Activated CD4-positive, CD25-positive, alpha-beta regulatory T cell (primary cell): Measurements from ENCODE around the gene TSPAN5.

Source experiments
- DNase-seq, 4 experiments: peaks; one replicate each; lab custom pipeline; 2025; lab: John Stamatoyannopoulos, UW

The TSPAN5 gene

DNA sequence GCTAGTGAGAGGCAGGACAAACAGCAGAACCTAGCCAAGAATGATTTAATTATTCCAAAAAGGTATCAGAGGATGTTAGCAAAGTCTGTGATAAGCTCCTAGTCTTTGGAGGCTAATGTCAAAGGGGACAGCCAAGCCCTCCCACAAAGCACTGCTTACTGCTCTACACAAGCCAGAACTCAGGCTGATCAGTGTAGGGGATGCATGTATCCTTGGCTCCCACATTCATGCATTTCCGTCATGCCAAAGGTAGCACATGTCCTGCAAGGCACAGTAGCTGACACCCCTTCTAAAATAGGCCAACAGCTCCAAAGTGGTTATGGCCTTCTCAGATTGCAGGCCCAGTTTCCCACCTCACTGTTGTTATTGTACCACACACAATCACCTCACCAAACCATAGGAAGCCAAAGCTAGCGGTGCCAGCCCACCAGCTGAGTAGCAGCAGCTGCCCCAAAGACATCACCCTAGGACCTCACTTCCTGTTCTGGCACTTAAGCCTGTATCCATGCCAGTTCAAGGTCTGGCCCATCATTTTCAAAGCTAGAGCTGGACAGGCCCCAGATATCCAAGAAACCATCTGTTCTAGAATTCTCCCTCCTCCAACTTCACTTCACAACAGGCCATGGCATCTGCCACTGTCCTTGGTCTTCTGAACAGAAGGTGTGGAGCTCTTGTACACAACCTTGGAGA, 40.9 kb downstream of the TSPAN5 start:
- no peak for DNase-seq

DNA sequence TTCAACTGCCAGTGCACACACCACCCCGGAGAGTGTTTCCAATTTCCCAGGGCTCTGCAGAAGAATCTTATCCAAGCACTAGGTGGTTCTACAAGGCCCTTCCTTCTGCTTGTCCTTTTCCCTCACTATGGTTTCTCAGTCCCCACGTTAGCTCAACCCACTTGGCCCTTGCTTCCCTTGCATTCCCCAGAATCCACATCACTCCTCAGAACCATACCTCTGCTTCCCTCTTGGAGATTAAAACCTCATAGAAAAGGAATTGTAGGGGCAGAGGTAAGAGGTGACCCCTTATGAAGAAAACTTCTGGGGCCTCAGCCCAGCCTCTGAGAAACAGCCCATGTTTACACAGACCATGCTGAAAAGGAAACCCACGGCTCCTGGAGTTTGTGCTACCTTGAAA, 42.4 kb downstream of the TSPAN5 start:
- DNase-seq, result no peak

DNA sequence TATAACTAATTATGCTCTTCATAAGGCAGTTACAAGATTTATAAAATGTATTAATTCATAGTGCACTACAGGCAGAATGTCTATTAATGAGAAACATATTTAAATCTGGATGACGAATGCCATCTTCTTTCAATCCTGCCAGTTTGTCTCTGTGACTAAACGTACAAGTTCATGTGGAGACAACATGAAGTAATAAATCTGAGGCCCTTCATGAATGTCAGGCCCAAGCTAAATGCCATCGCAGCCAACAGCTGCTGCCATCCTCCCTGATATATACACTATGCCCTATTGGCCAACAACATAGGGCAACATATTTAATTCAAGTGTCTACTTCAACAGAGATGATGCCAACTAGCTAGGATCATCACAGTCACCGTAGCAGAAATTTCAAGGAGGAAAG, 43.7 kb downstream of the TSPAN5 start:
- no peak for DNase-seq

DNA sequence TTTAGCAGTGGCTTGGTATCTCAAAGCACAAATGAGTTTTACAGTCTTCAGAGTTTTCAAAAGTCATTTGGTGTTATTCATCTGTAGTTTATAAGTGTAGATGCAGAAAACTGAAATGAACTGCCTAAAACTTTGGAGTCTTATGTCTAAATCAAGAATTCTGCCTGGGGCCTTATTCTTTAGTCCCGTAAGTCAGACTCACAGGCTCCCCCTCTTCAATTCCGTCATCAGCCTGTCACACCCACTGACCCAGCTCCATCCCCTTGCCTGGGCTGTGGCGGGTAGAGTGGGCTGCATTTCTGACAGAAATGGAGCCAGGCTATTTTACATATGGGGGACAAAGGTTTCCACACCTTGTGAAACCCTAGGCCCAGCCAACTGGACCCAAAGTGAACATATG, 44.3 kb downstream of the TSPAN5 start:
- no peak for DNase-seq

DNA sequence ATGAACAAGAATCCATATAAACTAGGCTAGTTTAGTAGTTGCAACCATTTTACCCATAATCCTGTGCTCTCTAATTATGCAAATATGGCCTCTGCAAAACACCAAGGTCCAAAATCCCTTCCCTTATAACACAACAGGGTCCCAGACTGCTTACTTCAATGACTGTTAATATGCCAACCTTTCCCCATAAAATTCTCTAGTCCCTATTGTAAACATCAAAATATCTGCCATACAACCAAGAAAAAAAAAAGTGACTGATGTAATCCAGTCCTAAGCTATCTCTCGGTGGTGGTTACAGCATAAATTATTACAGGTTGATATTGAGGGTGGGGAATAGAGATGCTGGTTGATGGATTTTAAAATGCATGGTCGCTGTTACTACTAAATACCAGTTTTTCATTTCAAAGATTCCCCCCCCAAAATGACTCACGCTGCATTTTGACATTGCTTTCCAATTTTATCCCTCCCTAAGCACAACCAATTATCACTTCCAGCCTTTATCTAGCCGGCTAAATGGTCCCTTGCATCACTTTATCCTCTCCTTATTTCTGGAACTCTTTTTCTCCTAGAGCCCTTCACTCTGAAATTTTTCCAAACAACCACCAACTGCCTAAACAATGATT, 44.8 kb downstream of the TSPAN5 start:
- no peak for DNase-seq

DNA sequence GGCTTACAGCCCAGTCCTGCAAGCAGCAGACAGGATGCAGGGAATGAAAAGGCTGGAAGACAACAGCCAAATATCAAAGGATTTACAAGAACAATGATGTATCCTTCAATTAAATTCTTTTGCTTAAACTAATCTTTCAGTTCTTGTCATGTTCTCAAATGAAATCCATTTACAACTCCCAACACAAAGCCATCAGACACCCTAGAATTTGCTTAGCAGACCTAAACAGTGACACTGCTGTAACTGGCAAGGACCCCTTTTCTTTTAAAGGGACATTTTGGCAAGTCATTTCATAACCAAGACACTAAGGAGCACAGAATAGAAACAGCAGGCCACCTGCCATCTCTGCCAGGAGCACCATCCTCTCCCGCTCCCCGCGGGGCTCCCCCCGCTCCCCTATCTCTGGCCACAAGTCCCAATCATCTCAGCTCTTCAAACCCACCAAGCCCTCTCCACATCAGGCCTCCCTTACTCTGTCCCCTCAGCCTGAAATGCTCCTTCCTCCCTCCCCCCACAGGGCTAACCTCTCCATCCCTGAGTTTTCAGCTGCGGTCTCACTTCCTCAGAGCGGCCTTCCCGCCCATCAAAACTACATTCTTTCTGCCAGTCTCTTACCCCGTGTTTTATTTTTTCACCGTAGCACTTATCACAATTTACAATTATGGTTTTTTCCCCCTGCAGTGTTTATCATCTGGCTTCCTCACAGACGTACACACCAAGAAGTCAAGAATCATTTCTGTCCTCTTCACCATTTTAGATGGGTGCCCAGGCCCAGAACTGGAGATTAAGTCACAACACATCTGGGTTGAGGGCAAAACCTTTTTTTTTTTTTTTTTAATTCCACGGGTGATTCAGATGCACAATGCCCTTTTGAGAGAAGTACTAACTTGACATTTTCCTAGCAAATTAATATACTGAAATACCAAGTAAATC, 45.8 kb downstream of the TSPAN5 start:
- no peak for DNase-seq

DNA sequence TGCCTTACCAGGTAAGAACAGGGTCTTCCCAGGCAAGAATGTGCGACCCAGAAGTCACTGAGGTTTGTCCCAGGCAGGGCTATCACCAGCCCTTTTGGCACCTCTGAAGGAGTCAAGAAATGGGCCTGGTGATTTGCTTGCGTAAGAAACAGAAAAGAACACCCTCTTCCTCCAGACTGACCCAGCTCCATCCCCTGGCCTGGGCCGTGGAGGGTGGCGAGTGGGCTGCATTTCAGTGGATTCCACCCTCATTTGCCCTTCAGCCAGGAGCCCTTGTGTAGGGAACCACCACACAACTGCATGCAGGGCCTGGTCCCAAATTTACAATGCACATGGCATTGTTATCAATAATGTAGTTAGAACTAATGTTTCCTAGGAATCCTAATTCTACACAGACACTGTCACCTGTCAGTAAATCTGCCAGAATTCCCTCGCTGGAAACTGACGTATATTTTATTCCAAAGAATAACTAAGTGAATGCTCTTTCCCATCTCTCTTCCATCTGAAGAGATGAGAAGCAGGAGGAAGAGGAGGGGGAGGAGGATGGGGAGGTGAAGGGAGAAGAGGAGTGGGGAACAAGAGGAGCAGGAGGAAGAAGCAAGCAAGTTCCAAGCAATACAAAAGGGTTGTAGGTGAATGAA, 46.6 kb downstream of the TSPAN5 start:
- DNase-seq, result no peak

DNA sequence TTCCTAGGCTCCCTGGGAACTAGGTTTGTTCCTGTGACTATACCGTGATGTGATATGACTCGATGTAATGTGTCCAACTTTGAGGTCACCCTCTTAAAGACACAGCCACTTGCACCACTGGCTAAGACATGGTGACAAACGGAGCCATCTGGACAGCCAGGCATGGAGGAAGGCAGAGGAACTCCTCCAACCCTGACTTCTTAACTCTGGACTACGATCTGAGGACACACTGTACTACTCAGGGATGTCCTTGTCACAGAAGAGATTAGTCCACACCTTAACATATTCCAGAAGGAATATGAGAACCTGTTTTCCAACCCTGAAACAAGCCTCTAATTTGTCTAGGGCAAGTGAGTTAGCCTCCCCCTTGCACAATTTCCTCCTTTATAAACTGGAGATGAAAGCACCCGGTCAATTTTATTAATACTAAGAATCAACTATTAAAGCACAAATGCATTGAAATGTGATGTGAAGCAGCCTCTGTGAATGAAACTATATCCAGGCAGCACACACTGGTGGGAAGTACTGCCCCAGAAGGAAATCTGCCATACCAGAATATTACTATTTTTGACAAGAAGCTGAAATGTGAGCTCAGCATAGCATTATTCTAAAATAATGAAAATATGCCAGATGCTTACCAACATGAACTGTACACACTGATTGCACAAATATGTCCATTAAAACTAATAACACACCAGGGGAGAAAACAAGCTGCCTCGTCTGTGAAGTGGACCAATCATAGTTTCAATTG, 47.3 kb downstream of the TSPAN5 start:
- no peak for DNase-seq

DNA sequence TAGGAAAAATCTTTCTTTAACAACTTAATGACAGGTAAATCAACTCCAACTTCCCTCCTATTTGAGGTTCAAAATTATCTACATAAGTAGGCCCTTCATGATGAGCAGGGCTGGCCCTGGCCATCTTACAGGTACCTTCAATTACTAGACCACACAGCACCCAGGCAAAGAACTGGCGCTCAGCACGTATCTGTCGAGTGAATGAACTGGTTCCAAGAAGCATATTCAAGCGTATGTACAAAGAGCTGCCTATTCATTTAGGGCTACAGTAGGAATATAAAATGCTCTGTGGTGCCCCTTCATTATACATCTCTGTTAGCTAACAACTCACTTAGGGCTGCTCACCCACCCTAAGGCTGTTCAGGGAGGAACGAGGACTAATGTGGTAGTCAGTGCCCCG, 48.0 kb downstream of the TSPAN5 start:
- DNase-seq, result no peak

DNA sequence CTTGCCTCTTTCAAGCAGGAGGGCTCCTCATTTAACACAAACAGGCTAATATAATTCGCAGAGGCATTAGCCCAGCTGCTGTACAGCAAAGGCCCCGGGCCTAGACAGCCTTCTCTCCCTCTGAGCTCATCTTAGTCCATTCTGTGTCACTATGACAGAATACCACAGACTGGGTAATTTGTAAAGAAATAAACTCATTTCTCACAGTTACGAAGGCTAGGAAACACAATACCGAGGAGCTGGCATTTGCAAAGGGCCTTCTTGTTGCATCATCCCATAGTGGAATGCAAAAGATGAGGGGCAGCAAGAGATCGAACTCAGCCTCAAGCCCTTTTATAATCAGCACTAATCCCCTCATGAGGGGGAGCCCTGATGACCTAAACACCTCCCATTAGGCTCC, 48.5 kb downstream of the TSPAN5 start:
- no peak for DNase-seq

DNA sequence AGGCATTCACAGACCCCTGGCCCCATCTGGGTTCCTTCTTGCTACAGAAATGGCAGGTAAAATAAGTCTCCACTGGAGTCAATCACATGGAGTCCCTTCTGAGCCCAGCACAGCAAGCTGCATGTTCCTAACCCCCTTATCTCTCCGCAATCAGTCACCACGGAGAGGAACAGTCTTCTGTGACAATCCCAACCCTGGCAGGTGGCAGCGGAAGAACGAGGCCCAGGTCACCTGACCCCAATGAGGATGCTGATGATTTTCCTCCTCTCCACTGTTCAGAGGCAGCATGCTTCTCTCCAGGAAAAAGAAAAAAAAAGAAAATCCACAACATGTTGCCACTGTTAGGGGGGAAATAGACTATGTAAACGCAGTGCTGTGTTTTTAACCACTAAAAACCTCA, 50.1 kb downstream of the TSPAN5 start:
- DNase-seq, result no peak

DNA sequence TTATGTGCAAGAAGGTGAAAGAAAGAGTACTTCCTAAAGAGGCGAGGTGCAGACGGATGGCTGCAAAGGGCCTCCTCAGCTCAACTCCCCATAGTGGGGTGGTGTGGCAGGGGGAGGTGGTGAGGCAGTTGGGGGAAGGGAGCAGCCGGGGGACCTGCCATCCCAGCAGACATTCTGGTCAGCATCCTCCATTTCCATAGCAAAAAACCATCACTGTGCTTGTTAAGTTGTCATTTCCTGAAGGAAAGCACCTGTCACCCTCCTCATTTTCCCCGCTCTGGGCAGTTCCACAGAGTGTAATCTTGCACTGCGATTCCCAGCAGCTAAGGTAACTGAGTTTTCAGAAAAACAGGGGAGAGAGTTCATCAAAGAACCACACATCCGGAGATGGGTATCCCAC, 51.5 kb downstream of the TSPAN5 start:
- no peak for DNase-seq

DNA sequence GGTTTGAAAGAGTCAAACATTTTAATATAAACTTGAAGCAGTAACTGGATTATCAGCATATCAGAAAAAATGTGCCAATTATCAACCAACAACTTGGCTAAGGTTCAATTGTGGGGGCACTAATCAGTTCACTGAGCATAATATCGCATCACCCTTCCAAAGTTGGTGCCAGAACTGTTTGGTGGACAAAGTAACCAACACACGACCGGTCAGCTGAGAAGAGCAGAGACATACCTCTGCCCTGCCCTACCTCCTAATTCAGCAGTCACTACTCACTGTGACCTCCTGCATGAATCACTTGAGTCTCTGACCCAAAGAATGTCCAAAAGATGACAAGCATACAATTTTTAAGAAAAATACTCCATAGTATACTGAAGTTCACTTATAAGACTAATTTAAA, 53.2 kb downstream of the TSPAN5 start:
- DNase-seq, result no peak

DNA sequence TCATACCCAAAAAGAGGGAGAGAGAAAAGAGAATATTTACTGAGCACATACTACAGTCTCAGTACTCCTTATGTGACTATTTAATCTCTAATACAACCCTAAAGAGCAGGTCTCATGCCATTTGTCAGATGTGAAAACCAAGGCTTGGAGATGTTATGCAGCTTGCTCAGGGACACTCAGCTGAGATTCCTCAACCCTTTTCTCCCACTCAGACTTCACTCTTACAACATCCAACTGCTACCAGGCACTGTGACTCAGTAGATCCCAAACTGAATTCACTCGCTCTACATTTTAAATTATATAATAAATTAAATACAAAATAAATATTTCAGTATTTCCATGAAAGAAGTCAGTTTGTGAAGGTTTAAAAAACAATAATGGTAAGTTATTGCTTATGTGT, 53.7 kb downstream of the TSPAN5 start:
- DNase-seq, result no peak

DNA sequence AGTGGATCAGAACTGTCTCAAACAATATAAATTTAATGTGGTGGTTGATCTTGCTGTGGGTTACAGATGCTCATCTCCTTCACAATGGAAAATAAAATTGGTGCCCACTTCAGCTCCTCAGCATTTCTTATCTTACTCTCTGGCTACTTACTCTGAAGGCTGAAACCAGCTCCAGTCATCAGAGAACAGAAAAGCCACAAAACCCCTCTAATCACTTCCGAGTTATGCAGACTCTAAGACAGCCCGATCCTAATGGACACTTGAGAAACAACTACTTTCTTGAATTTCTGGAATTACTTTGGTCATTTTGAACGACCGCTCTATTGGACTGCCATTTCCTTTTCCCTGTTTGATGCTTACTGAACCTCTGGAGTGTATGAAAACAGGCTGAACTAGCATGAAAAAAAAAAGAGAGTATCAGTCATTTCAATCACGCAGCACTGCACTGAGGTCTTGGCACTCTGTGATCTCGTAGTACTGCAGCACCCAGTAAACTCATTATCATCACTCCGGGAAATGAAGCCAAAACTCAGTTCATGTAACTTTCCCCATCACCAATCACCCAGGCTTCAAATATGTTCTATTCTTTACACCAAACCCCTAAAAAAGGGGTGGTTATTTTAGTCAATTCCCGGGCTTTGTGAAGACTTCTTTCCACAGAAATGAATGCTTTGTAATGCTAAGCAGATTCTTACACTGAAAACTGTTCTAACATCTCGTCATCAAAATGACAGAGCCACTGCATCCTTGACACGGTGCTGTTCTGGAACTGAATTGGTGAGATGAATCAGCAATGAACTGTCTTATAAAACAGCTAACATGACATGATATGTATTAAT, 54.5 kb downstream of the TSPAN5 start:
- no peak for DNase-seq

DNA sequence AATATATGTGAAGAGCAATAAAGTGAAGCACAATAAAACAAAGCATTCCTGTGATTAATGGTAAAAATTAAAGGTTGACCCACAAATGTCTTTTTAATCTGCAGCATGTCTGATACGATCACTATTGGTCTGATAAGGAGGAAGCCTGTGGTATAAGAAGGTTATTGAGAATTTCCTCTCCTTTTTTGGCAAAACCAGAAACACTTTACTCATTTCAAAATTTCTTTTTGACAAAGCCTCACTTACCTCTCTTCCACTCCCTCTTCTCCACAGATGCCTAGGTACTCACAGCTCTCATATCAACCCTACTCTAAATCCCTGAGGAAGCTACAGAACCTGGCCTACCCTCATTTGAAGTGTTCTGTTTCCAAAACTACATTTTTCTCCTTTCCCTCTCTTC, 56.1 kb downstream of the TSPAN5 start:
- no peak for DNase-seq

DNA sequence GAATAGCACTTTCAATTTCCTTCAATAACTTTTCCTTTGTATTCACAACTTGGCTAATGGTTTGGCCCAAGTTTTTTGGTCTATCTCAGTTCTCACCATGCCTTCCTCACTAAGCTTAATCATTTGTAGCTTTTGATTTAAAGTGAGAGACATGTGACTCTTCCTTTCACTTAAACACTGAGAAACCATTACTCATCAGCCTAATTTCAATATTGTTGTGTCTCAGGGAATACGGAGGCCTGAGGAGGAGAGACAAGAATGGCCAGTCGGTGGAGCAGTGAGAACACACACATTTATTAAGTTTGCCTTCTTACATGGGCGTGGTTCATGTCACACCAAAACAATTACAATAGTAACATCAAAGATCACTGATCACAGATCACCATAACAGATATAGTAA, 56.7 kb downstream of the TSPAN5 start:
- no peak for DNase-seq

DNA sequence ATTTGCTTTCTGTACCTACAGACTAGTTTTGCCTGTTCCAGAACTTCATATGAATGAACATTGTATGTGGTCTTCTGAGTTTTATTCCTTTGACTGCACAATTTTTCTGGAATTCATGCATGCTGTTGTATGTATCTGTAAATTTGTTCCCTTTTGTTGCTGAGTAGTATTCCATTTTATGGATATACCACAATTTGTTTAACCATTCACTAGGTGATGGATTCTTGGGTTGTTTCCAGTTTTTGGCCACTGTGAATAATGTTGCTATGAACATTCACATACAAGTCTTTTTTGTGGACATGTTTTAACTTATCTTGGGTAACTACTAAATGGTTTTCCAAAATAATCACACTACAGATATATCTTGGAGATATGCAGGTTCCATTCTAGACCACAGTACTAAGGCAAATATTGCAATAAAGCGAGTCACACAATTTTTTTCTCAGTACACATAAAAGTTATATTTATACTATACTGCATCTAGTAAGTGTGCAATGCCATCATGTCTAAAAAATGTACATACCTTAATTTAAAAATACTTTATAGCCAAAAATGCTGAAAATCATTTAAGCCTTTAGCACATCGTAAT, 58.7 kb downstream of the TSPAN5 start:
- DNase-seq, result no peak

DNA sequence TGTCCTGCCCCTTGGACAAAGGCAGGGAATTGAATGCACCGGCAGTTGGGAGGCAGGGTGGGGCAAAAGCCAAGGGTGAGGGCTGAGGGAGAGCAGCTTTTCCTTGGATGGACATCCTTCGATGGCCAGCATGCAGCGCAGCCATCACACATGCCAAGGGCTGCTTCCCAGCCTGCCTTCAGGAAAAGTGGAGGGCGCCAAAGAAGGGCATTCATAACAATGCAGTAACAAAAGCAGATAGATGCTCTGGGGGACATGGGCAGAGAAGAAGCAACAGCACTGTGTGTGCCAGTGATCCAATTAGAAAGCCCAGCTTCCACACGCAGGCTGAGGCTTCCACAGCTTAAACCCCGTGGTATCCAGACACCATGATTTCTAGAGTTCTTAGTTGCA, 71.5 kb downstream of the TSPAN5 start:
- no peak for DNase-seq

DNA sequence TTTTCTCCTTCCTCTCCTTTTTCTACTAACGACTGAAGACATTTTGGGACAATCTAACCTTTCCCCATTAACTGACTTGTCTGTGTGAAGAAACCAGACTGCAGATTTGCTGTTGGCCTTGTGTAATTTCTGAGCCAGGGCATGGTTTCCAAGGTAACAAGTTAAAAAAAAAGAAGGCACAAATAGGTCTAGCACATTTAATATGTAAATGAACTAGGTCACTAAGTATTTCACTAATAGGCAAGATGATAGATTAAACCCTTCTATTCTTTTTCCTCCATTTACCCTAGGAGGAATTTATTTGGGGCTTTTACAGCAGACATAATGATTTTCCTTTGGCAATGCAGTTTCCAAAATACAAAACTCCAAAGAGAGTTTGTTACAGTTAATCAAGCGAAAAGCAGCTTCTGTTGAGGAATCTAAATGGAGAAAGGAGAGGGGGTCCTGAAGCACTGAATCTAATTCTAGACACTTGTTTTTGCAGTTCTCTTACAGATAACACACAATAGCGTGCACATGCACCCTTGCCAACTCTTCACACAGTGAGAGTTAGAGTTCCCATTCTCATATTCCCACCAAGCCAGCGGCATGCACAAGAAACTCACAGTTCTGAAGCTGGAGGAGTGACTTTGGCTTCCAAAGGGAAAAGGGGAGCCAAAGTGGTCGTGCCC, 72.0 kb downstream of the TSPAN5 start:
- DNase-seq, result no peak
